ENCODE measurements around the gene CTNND2.

GRCh38 chr5:11869203-11869602, 35.0 kb downstream of the CTNND2 start:
- TF ChIP-seq, protein P1, sequence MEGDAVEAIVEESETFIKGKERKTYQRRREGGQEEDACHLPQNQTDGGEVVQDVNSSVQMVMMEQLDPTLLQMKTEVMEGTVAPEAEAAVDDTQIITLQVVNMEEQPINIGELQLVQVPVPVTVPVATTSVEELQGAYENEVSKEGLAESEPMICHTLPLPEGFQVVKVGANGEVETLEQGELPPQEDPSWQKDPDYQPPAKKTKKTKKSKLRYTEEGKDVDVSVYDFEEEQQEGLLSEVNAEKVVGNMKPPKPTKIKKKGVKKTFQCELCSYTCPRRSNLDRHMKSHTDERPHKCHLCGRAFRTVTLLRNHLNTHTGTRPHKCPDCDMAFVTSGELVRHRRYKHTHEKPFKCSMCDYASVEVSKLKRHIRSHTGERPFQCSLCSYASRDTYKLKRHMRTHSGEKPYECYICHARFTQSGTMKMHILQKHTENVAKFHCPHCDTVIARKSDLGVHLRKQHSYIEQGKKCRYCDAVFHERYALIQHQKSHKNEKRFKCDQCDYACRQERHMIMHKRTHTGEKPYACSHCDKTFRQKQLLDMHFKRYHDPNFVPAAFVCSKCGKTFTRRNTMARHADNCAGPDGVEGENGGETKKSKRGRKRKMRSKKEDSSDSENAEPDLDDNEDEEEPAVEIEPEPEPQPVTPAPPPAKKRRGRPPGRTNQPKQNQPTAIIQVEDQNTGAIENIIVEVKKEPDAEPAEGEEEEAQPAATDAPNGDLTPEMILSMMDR (IDR thresholded peaks at IDR 0.05) = no peak
- no peak for TF ChIP-seq POLR2A (IDR thresholded peaks at IDR 0.05)
